Keratinocyte (primary cell): Measurements from ENCODE around the gene ZBED4. TPM values are rescaled to one million over a fixed set of nuclear protein-coding genes. Genes with fewer than 3 reads are reported as not detected.

Experiments used
- DNase-seq: peaks from one replicate; pipeline ENCODE4 v3.0.0-alpha.2; 2011; ENCODE audit warnings: low read depth, missing footprints, low spot score
- FAIRE-seq: peaks from 2 replicates; lab custom pipeline; 2011; peaks lifted over from hg19 to GRCh38; lab: Jason Lieb, UNC
- H2AFZ ChIP-seq: 2 replicates; pipeline ENCODE4 v1.6.0; 2012; ENCODE audit warnings: low read length, control low read depth, inconsistent platforms; ENCODE audit not compliant: control insufficient read depth
- H3K27ac ChIP-seq: 2 replicates; pipeline ENCODE4 v1.5.1; 2011; ENCODE audit warnings: low read length; ENCODE audit not compliant: control insufficient read depth, insufficient read depth
- H3K27me3 ChIP-seq: 3 replicates; pipeline ENCODE4 v1.6.0; 2011; ENCODE audit warnings: low read length; ENCODE audit not compliant: control insufficient read depth, insufficient read depth; ENCODE audit errors: extremely low read depth
- H3K36me3 ChIP-seq, 2 experiments: 2 replicates in 1 of 2; 3 replicates in 1 of 2; pipeline ENCODE4 v1.5.1; 2011; ENCODE audit warnings: low read length in 2 of 2, mild to moderate bottlenecking in 1 of 2; ENCODE audit not compliant: control insufficient read depth in 2 of 2, insufficient read depth in 2 of 2; ENCODE audit errors: extremely low read depth in 1 of 2
- H3K4me1 ChIP-seq: 3 replicates; pipeline ENCODE4 v1.5.1; 2011; ENCODE audit warnings: low read length; ENCODE audit not compliant: control insufficient read depth, insufficient read depth; ENCODE audit errors: extremely low read depth
- H3K4me2 ChIP-seq: 3 replicates; pipeline ENCODE4 v1.6.0; 2011; ENCODE audit warnings: low read depth, low read length; ENCODE audit not compliant: control insufficient read depth, insufficient read depth; ENCODE audit errors: extremely low read depth
- H3K4me3 ChIP-seq, 3 experiments: fragments of 200-600 bp in 1 of 3; sonication (generic) in 1 of 3; 2 replicates in 2 of 3; 3 replicates in 1 of 3; pipeline ENCODE4 v1.5.1; 2011 to 2016; ENCODE audit warnings: low read length in 3 of 3, mild to moderate bottlenecking in 3 of 3, control low read depth in 2 of 3, inconsistent platforms in 1 of 3, low read depth in 1 of 3, mixed read lengths in 1 of 3, mixed run types in 1 of 3, moderate library complexity in 1 of 3; ENCODE audit not compliant: control insufficient read depth in 2 of 3, insufficient read depth in 2 of 3; ENCODE audit errors: extremely low read depth in 1 of 3
- H3K79me2 ChIP-seq: 2 replicates; pipeline ENCODE4 v1.6.0; 2012; ENCODE audit warnings: low read length; ENCODE audit not compliant: control insufficient read depth, insufficient read depth
- H3K9ac ChIP-seq: 3 replicates; pipeline ENCODE4 v1.6.0; 2011; ENCODE audit warnings: low read length; ENCODE audit not compliant: control insufficient read depth, insufficient read depth; ENCODE audit errors: extremely low read depth
- H3K9me1 ChIP-seq: 3 replicates; pipeline ENCODE4 v1.6.0; 2011; ENCODE audit warnings: low read length; ENCODE audit not compliant: control insufficient read depth, insufficient read depth; ENCODE audit errors: extremely low read depth
- H3K9me3 ChIP-seq: 2 replicates; pipeline ENCODE4 v1.5.1; 2012; ENCODE audit warnings: low read depth, low read length; ENCODE audit not compliant: control insufficient read depth
- H4K20me1 ChIP-seq: 3 replicates; pipeline ENCODE4 v1.6.0; 2011; ENCODE audit warnings: low read length; ENCODE audit not compliant: control insufficient read depth, insufficient read depth; ENCODE audit errors: extremely low read depth
- EZH2 ChIP-seq: IDR thresholded peaks from one replicate; pipeline ENCODE4 v1.6.1; 2012; ENCODE audit warnings: inconsistent platforms, mild to moderate bottlenecking, low read length, moderate library complexity
- dilution Hi-C: fragments of 300-500 bp; cut with MboI; formaldehyde crosslinking; loops from one replicate; pipeline ENCODE4 v1.7.0; 2020; ENCODE audit warnings: low sequenced_read_pairs; ENCODE audit not compliant: extremely low pct_ligation_motif_present
- polyA plus RNA-seq, 5 experiments: library from polyadenylated mRNA; depleted of rRNA in 3 of 5; stranded (reverse) in 3 of 5; stranded (forward) in 1 of 5; unstranded in 1 of 5; fragments of >200 nt; gene quantifications; 1 replicate in 1 of 5; 2 replicates in 3 of 5; 3 replicates in 1 of 5; pipeline versions ENCODE4 v1.2.1 to v1.2.3, GENCODE V29; 2011 to 2012; ENCODE audit warnings: missing spikeins in 2 of 5, low read depth in 1 of 5, low replicate concordance in 1 of 5
- TF ChIP-seq, protein P1 (sequence below), 3 experiments: IDR thresholded peaks in 1 of 3; conservative IDR thresholded peaks in 1 of 3; optimal IDR thresholded peaks in 1 of 3; 2 replicates in 2 of 3; 3 replicates in 1 of 3; pipeline versions ENCODE3 to v1.5.1; 2011; ENCODE audit warnings: low read length in 3 of 3, mild to moderate bottlenecking in 3 of 3, moderate library complexity in 2 of 3, control low read depth in 1 of 3, inconsistent platforms in 1 of 3; ENCODE audit not compliant: insufficient read depth in 2 of 3; ENCODE audit errors: extremely low read depth in 1 of 3

ZBED4 gene
- polyA plus RNA-seq, 1 donor (not counting 4 experiments of a cell fraction or from before 2014, with no cell fraction given) = 7.1 TPM

- no peak overlapping the region for H3K9ac ChIP-seq
- DNase-seq (no peak), FAIRE-seq (no peak)
- no peaks in the 10 kb centered on the region for H3K9me3 ChIP-seq
- H4K20me1 ChIP-seq = no peaks in the 10 kb centered on the region
- no peak overlapping the region for H3K27ac ChIP-seq
- no peak for TF ChIP-seq EZH2
- TF ChIP-seq, protein P1, sequence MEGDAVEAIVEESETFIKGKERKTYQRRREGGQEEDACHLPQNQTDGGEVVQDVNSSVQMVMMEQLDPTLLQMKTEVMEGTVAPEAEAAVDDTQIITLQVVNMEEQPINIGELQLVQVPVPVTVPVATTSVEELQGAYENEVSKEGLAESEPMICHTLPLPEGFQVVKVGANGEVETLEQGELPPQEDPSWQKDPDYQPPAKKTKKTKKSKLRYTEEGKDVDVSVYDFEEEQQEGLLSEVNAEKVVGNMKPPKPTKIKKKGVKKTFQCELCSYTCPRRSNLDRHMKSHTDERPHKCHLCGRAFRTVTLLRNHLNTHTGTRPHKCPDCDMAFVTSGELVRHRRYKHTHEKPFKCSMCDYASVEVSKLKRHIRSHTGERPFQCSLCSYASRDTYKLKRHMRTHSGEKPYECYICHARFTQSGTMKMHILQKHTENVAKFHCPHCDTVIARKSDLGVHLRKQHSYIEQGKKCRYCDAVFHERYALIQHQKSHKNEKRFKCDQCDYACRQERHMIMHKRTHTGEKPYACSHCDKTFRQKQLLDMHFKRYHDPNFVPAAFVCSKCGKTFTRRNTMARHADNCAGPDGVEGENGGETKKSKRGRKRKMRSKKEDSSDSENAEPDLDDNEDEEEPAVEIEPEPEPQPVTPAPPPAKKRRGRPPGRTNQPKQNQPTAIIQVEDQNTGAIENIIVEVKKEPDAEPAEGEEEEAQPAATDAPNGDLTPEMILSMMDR (optimal IDR thresholded peaks at IDR 0.05 in 1 of 3, IDR thresholded peaks at IDR 0.05 in 1 of 3, conservative IDR thresholded peaks at IDR 0.05 in 1 of 3; ENCODE audit: extremely low read depth in 1 of 3, insufficient read depth in 2 of 3, low read length in 3 of 3) = no peak
- peaks cover 20% of the 10 kb centered on the region for H3K4me1 ChIP-seq
- no peak overlapping the region for H3K4me3 ChIP-seq
- H3K36me3 ChIP-seq = no peaks in the 10 kb centered on the region
- H3K4me2 ChIP-seq = no peak overlapping the region
- H3K27me3 ChIP-seq = peaks cover 6% of the 10 kb centered on the region
- no peaks in the 10 kb centered on the region for H3K79me2 ChIP-seq
- no peaks in the 10 kb centered on the region for H3K9me1 ChIP-seq
- dilution Hi-C loops = no loop called here
- H2AFZ ChIP-seq = no peak overlapping the region
Measured at GRCh38 chr22:49935561-49935960, 81.9 kb downstream of the ZBED4 start.

- Histone ChIP-seq H2AFZ (no peak overlapping the region), H3K27me3 (peaks cover 6% of the 10 kb centered on the region), H3K27ac (no peak overlapping the region), H3K4me3 (peak overlapping the region in 1 of 3 experiments; percentile 5), H3K79me2 (no peaks in the 10 kb centered on the region), H3K9me1 (no peaks in the 10 kb centered on the region), H3K9me3 (no peaks in the 10 kb centered on the region), H3K4me1 (peaks cover 14% of the 10 kb centered on the region), H3K36me3 (no peaks in the 10 kb centered on the region), H3K4me2 (peak overlapping the region; percentile 10), H4K20me1 (no peaks in the 10 kb centered on the region), H3K9ac (peak overlapping the region; percentile 28)
- DNase-seq (no peak), FAIRE-seq (no peak)
- TF ChIP-seq EZH2 = no peak
- TF ChIP-seq, protein P1 (optimal IDR thresholded peaks at IDR 0.05 in 1 of 3, IDR thresholded peaks at IDR 0.05 in 1 of 3, conservative IDR thresholded peaks at IDR 0.05 in 1 of 3; ENCODE audit: extremely low read depth in 1 of 3, insufficient read depth in 2 of 3, low read length in 3 of 3) = no peak
- dilution Hi-C loops = no loop called here
Measured at GRCh38 chr22:49936018-49936972, 82.7 kb downstream of the ZBED4 start.
